Spleen (tissue), 11 donors: ENCODE results near the gene SPTBN5. TPM values are rescaled to one million over a fixed set of nuclear protein-coding genes. Genes with fewer than 3 reads are reported as not detected.

Source experiments
- DNase-seq: peaks from one replicate; pipeline ENCODE4 v3.0.0-alpha.2; 2020
- H3K27ac ChIP-seq, 8 donors: fragments of 200-600 bp; sonication (generic) in 7 of 8; 1 replicate in 4 of 8; 2 replicates in 4 of 8; pipeline versions ENCODE4 v1.5.0 to v1.8.0; 2016 to 2021; ENCODE audit warnings: inconsistent platforms in 4 of 8, mild to moderate bottlenecking in 4 of 8, moderate library complexity in 1 of 8
- H3K27me3 ChIP-seq, 7 donors: fragments of 200-600 bp; sonication (generic) in 6 of 7; replicated peaks in 1 of 7; 1 replicate in 4 of 7; 2 replicates in 3 of 7; pipeline versions ENCODE4 v1.5.0 to v1.8.0; 2016 to 2021; ENCODE audit warnings: inconsistent platforms in 3 of 7, mild to moderate bottlenecking in 1 of 7
- H3K36me3 ChIP-seq, 6 donors: fragments of 200-600 bp; sonication (generic) in 5 of 6; 1 replicate in 4 of 6; 2 replicates in 2 of 6; pipeline versions ENCODE4 v1.5.0 to v1.8.0; 2016 to 2021; ENCODE audit warnings: inconsistent platforms in 2 of 6
- H3K4me1 ChIP-seq, 6 donors: fragments of 200-600 bp; sonication (generic) in 5 of 6; 1 replicate in 3 of 6; 2 replicates in 3 of 6; pipeline versions ENCODE4 v1.5.0 to v1.8.0; 2016 to 2021; ENCODE audit warnings: inconsistent platforms in 3 of 6
- H3K4me3 ChIP-seq, 8 donors: fragments of 200-600 bp; sonication (generic) in 7 of 8; 1 replicate in 4 of 8; 2 replicates in 4 of 8; pipeline versions ENCODE4 v1.5.0 to v1.8.0; 2016 to 2021; ENCODE audit warnings: inconsistent platforms in 4 of 8, mild to moderate bottlenecking in 4 of 8, moderate library complexity in 2 of 8
- H3K9me3 ChIP-seq, 8 donors: fragments of 200-600 bp; sonication (generic) in 7 of 8; 1 replicate in 4 of 8; 2 replicates in 4 of 8; pipeline versions ENCODE4 v1.5.0 to v1.8.0; 2016 to 2021; ENCODE audit warnings: inconsistent platforms in 4 of 8
- POLR2A ChIP-seq, 3 donors: fragments of 450-650 bp; IDR thresholded peaks; one replicate each; pipeline ENCODE4 v1.5.1; 2017; ENCODE audit warnings: antibody characterized with exemption in 3 of 3, mild to moderate bottlenecking in 1 of 3
- POLR2AphosphoS5 ChIP-seq, 3 donors: sonication (generic); formaldehyde crosslinking; IDR thresholded peaks; one replicate each; pipeline ENCODE4 v1.5.1; 2017; ENCODE audit warnings: antibody characterized with exemption in 3 of 3
- WGBS, 5 donors: extraction: QIAGEN DNeasy Blood & Tissue Kit in 3 of 5; methylation state at CpG; one replicate each; pipeline versions ENCODE4 v1.1.5 to v1.1.7; 2013 to 2018; 5-methylcytosine and 5-hydroxymethylcytosine counted together
- intact Hi-C: fragments of 100-400 bp; cut with DNase I; formaldehyde crosslinking; loops from one replicate; pipeline ENCODE4 v1.15.0; 2023; ENCODE audit warnings: low total_unique reads
- polyA plus RNA-seq, 3 donors: library from polyadenylated mRNA; stranded (reverse); fragments of 200-250 nt; gene quantifications; one replicate each; pipeline ENCODE4 v1.2.1, GENCODE V29; 2013
- total RNA-seq, 7 donors: library from RNA; depleted of rRNA in 3 of 7; stranded (reverse); fragments of >200 nt in 3 of 7; fragmentation: NEBNext Ultra II Directional in 4 of 7; extraction: Animal tissue kit (Norgen Biotek cat#: 25700) in 4 of 7; gene quantifications; one replicate each; pipeline versions ENCODE4 v1.1.0 to v1.2.1, GENCODE V29; 2016 to 2021
- TF ChIP-seq, protein P1 (sequence below), 11 experiments: fragments of 200-600 bp in 7 of 11; fragments of 450-650 bp in 4 of 11; sonication (generic) in 4 of 11; IDR thresholded peaks in 8 of 11; conservative IDR thresholded peaks in 3 of 11; 1 replicate in 7 of 11; 2 replicates in 4 of 11; pipeline versions ENCODE4 v1.4.0 to v1.8.0; 2016 to 2021; ENCODE audit warnings: antibody characterized with exemption in 11 of 11, inconsistent platforms in 4 of 11, mild to moderate bottlenecking in 1 of 11
- donor health status: healthy with polysubstance abuse.
- donor health status: DM: no; HTN: no; CAD: no; lungs with moderate emphysema.
- donor health status: DM: no; HTN: no; CAD: no.
- donor health status: Bipolar disorder and iron deficiency.
- donor health status: healthy.
- donor health status: DM: no; HTN: no; CAD: no.
- donor health status: DM: yes; HTN: yes; CAD: no.

Gene SPTBN5
- total and polyA plus RNA-seq, 10 donors: 0.19 to 2.0 (median 0.73) TPM

GRCh38 chr15:41919954-41920538 is 26.2 kb upstream of the SPTBN5 start:
- Histone ChIP-seq H3K27ac (no peak overlapping the region), H3K27me3 (no peaks in the 10 kb centered on the region), H3K9me3 (no peaks in the 10 kb centered on the region), H3K36me3 (peaks cover 0 to 52% (median 15%) of the 10 kb centered on the region in 6 donors), H3K4me1 (peaks cover 7 to 60% (median 42%) of the 10 kb centered on the region in 6 donors), H3K4me3 (no peak overlapping the region)
- no peak for DNase-seq
- 46 to 81% (median 72%) methylated on average over 3 of the region's 3 CpGs for WGBS, 5 donors
- TF ChIP-seq POLR2A (IDR thresholded peaks at IDR 0.05) (no peak), POLR2AphosphoS5 (IDR thresholded peaks at IDR 0.05) (no peak)
- TF ChIP-seq, protein P1, sequence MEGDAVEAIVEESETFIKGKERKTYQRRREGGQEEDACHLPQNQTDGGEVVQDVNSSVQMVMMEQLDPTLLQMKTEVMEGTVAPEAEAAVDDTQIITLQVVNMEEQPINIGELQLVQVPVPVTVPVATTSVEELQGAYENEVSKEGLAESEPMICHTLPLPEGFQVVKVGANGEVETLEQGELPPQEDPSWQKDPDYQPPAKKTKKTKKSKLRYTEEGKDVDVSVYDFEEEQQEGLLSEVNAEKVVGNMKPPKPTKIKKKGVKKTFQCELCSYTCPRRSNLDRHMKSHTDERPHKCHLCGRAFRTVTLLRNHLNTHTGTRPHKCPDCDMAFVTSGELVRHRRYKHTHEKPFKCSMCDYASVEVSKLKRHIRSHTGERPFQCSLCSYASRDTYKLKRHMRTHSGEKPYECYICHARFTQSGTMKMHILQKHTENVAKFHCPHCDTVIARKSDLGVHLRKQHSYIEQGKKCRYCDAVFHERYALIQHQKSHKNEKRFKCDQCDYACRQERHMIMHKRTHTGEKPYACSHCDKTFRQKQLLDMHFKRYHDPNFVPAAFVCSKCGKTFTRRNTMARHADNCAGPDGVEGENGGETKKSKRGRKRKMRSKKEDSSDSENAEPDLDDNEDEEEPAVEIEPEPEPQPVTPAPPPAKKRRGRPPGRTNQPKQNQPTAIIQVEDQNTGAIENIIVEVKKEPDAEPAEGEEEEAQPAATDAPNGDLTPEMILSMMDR (IDR thresholded peaks at IDR 0.05 in 8 of 11, conservative IDR thresholded peaks at IDR 0.05 in 3 of 11): no peak
- intact Hi-C loops: no loop called here

DNA sequence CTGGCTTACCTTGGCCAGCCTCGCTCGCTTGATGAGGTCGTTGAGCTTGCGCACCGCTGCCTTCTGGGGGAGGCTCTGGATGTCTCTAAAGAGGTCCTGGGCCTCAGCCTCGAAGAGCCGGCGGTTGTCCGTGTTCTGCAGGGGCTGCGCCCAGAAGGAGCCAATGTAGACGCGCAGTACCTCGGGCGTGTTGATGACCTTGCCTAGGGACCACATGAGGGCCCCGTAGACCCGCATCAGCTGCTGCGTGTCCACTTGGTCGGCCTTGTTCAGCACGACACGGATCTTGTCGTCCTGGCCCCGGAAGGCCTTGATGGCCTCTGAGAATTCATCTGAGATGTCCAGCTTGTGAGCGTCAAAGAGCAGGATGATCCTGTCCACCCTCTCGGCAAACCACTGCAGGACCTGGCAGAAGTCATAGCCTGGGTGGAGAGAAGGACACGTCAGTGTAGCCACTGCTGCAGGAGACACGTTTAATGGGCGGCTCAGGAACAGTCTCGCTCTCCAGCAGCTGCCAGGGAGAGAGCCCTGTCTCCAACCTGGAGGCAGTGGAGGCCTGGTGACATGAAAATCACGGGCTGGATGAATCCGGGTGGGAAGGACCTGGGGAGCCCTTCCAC is 25.5 kb upstream of the SPTBN5 start:
- Histone ChIP-seq H3K27me3 (no peaks in the 10 kb centered on the region), H3K4me1 (peaks cover 7 to 53% (median 39%) of the 10 kb centered on the region in 6 donors), H3K27ac (no peak overlapping the region), H3K9me3 (no peaks in the 10 kb centered on the region), H3K36me3 (peaks cover 0 to 51% (median 15%) of the 10 kb centered on the region in 6 donors), H3K4me3 (no peak overlapping the region)
- peak; percentile 67 for DNase-seq
- peak in 1 of 3 donors; percentile 30 for TF ChIP-seq POLR2AphosphoS5 (IDR thresholded peaks at IDR 0.05)
- TF ChIP-seq POLR2A (IDR thresholded peaks at IDR 0.05): no peak
- intact Hi-C loops: no loop called here
- 90 to 96% (median 94%) methylated on average over 28 to 30 of the region's 30 CpGs for WGBS, 5 donors

DNA sequence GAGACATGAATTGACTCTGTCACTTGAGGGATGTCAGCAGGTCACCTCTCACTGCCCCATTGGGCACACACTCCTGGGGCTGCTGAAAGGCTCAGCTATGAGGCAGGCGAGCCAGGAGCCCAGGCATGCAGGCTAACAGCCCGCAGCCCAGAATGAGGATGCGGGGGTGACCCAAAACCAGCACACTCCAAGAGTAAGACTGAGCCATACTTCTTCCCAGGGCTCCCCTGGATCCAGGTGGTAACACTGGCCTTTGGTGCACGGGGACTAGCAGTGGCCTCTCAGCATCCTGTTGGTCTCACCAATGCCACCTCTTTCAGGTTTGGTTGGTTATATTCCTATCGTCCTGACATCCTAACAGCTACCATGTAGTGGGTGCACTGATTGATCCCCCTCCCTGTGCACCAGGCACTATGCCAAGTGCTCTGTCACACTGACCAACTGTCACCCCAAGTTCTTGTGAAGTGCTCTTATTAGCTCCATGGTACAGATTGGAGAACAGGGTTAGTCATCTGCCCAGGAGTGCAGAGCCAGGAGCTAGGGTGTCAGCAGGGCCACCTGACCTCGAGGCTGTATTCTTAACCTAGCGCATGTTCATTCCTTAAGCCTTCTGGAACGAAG is 24.8 kb upstream of the SPTBN5 start:
- no peak overlapping the region for H3K27ac ChIP-seq
- TF ChIP-seq POLR2AphosphoS5 (IDR thresholded peaks at IDR 0.05): no peak
- TF ChIP-seq POLR2A (IDR thresholded peaks at IDR 0.05): no peak
- TF ChIP-seq, protein P1 (IDR thresholded peaks at IDR 0.05 in 8 of 11, conservative IDR thresholded peaks at IDR 0.05 in 3 of 11): no peak
- H3K27me3 ChIP-seq: no peaks in the 10 kb centered on the region
- peaks cover 7 to 51% (median 33%) of the 10 kb centered on the region in 6 donors for H3K4me1 ChIP-seq
- no peaks in the 10 kb centered on the region for H3K9me3 ChIP-seq
- no peak overlapping the region for H3K4me3 ChIP-seq
- peak; percentile 54 for DNase-seq
- peaks cover 0 to 54% (median 15%) of the 10 kb centered on the region in 6 donors for H3K36me3 ChIP-seq
- 93 to 96% (median 95%) methylated on average over 7 to 8 of the region's 8 CpGs for WGBS, 5 donors
- intact Hi-C loops: no loop called here

DNA sequence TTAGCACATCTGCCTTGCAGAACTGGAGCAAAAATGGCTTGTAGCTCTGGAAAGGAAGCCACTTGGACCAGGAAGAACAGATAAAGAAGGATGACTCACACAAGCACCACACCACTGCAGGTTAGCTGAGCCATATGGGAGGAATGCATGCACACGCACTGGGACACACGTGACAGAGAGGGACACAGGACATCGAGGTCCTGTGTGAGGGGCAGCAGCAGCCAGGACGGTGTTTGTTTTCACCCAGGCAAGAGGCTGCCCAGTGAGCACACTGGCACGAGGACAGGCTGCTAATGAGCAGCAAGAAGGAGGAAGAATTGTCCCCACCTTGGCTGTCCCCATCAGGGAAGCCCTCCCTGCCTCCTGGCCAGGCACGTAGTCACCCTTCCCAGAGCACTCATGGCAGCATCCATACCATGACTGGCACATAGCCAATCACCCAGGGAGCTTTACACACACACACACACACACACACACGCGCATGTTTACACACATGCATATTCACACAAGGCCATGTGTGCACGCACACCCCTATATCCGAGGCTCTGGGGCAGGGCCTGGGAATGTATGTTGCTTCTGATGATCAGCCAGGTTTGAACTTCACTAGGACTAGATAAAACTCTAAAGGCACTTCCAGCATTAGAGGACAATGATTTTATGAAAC is 24.0 kb upstream of the SPTBN5 start:
- DNase-seq: peak; percentile 49
- WGBS, 5 donors: 70 to 88% (median 84%) methylated on average over 6 to 10 of the region's 10 CpGs
- Histone ChIP-seq H3K27me3 (no peaks in the 10 kb centered on the region), H3K9me3 (no peaks in the 10 kb centered on the region), H3K4me1 (peaks cover 7 to 55% (median 31%) of the 10 kb centered on the region in 6 donors), H3K4me3 (no peak overlapping the region), H3K36me3 (peaks cover 0 to 54% (median 15%) of the 10 kb centered on the region in 6 donors), H3K27ac (peak overlapping the region in 2 of 8 donors; percentile 52 to 68)
- intact Hi-C loops: no loop called here
- TF ChIP-seq POLR2A (IDR thresholded peaks at IDR 0.05) (no peak), POLR2AphosphoS5 (IDR thresholded peaks at IDR 0.05) (no peak)
- TF ChIP-seq, protein P1 (IDR thresholded peaks at IDR 0.05 in 8 of 11, conservative IDR thresholded peaks at IDR 0.05 in 3 of 11): no peak
